Liver (tissue), 9 donors: ENCODE results near the gene AIG1. TPM values are rescaled to one million over a fixed set of nuclear protein-coding genes. Genes with fewer than 3 reads are reported as not detected.

Source experiments
- DNase-seq: peaks from one replicate; pipeline ENCODE4 v3.0.0-alpha.2; 2017; ENCODE audit warnings: low spot score
- H3K27ac ChIP-seq, 2 donors: one replicate each; pipeline ENCODE4 v1.7.0; 2013; ENCODE audit warnings: inconsistent platforms in 2 of 2, low read length in 2 of 2, control low read depth in 1 of 2, low read depth in 1 of 2, mild to moderate bottlenecking in 1 of 2
- H3K27me3 ChIP-seq, 4 donors: one replicate each; pipeline versions ENCODE4 v1.6.1 to v1.7.0; 2013; ENCODE audit warnings: low read length in 3 of 4, inconsistent platforms in 1 of 4, mild to moderate bottlenecking in 1 of 4, moderate library complexity in 1 of 4; ENCODE audit not compliant: control insufficient read depth in 4 of 4, insufficient read depth in 4 of 4
- H3K36me3 ChIP-seq, 4 donors: one replicate each; pipeline versions ENCODE4 v1.6.1 to v1.7.0; 2013; ENCODE audit warnings: low read length in 3 of 4, mild to moderate bottlenecking in 3 of 4, low read depth in 1 of 4, moderate library complexity in 1 of 4; ENCODE audit not compliant: control insufficient read depth in 4 of 4, insufficient read depth in 3 of 4
- H3K4me1 ChIP-seq, 4 donors: one replicate each; pipeline versions ENCODE4 v1.6.1 to v1.7.0; 2013; ENCODE audit warnings: low read length in 3 of 4, mild to moderate bottlenecking in 3 of 4, moderate library complexity in 1 of 4; ENCODE audit not compliant: control insufficient read depth in 4 of 4, insufficient read depth in 4 of 4
- H3K4me3 ChIP-seq, 3 donors: one replicate each; pipeline versions ENCODE4 v1.6.1 to v1.7.0; 2013; ENCODE audit warnings: low read length in 3 of 3, control low read depth in 1 of 3, low read depth in 1 of 3, mild to moderate bottlenecking in 1 of 3
- H3K9ac ChIP-seq, 2 donors: one replicate each; pipeline ENCODE4 v1.7.0; 2013; ENCODE audit warnings: low read length in 2 of 2, mild to moderate bottlenecking in 2 of 2, moderate library complexity in 2 of 2, control low read depth in 1 of 2, low read depth in 1 of 2
- H3K9me3 ChIP-seq, 4 donors: one replicate each; pipeline versions ENCODE4 v1.6.1 to v1.7.0; 2013; ENCODE audit warnings: low read length in 3 of 4; ENCODE audit not compliant: control insufficient read depth in 4 of 4
- CTCF ChIP-seq: fragments of 150-350 bp; IDR thresholded peaks from 2 replicates; pipeline ENCODE4 v1.5.1; 2017; ENCODE audit warnings: improper control_type of control experiment, low read depth, low read length; ENCODE audit not compliant: missing input control
- FOXA1 ChIP-seq: IDR thresholded peaks from 2 replicates; pipeline ENCODE4 v1.6.1; 2016; ENCODE audit warnings: antibody characterized with exemption
- FOXA2 ChIP-seq: IDR thresholded peaks from 2 replicates; pipeline ENCODE4 v1.6.1; 2016; ENCODE audit warnings: antibody characterized with exemption
- GABPA ChIP-seq, 2 donors: IDR thresholded peaks in 1 of 2; conservative IDR thresholded peaks in 1 of 2; 2 replicates each; pipeline ENCODE4 v1.6.1; 2016; ENCODE audit warnings: antibody characterized with exemption in 2 of 2, mild to moderate bottlenecking in 1 of 2, moderate library complexity in 1 of 2
- HNF4A ChIP-seq, 2 donors: conservative IDR thresholded peaks; 2 replicates each; pipeline ENCODE4 v1.6.1; 2016; ENCODE audit warnings: antibody characterized with exemption in 2 of 2, mild to moderate bottlenecking in 2 of 2
- HNF4G ChIP-seq: IDR thresholded peaks from 2 replicates; pipeline ENCODE4 v1.6.1; 2016; ENCODE audit warnings: antibody characterized with exemption
- JUND ChIP-seq, 2 donors: IDR thresholded peaks; 2 replicates each; pipeline ENCODE4 v1.6.1; 2016; ENCODE audit warnings: antibody characterized with exemption in 2 of 2
- MAX ChIP-seq: IDR thresholded peaks from 2 replicates; pipeline ENCODE4 v1.6.1; 2016; ENCODE audit warnings: antibody characterized with exemption
- NR2F2 ChIP-seq: IDR thresholded peaks from 2 replicates; pipeline ENCODE4 v1.6.1; 2016; ENCODE audit warnings: antibody characterized with exemption
- RAD21 ChIP-seq, 2 donors: IDR thresholded peaks; 2 replicates each; pipeline ENCODE4 v1.6.1; 2016; ENCODE audit warnings: antibody characterized with exemption in 2 of 2, mild to moderate bottlenecking in 2 of 2
- REST ChIP-seq: IDR thresholded peaks from 2 replicates; pipeline ENCODE4 v1.6.1; 2016; ENCODE audit warnings: antibody characterized with exemption, mild to moderate bottlenecking
- RXRA ChIP-seq, 2 donors: IDR thresholded peaks; 2 replicates each; pipeline ENCODE4 v1.6.1; 2017 to 2018; ENCODE audit warnings: antibody characterized with exemption in 2 of 2, mild to moderate bottlenecking in 1 of 2
- SP1 ChIP-seq: IDR thresholded peaks from 2 replicates; pipeline ENCODE4 v1.6.1; 2018; ENCODE audit warnings: antibody characterized with exemption, mild to moderate bottlenecking
- TAF1 ChIP-seq: conservative IDR thresholded peaks from 2 replicates; pipeline ENCODE4 v1.6.1; 2016; ENCODE audit warnings: antibody characterized with exemption, mild to moderate bottlenecking
- YY1 ChIP-seq: IDR thresholded peaks from 2 replicates; pipeline ENCODE4 v1.6.1; 2016; ENCODE audit warnings: antibody characterized with exemption, mild to moderate bottlenecking
- ZBTB33 ChIP-seq: IDR thresholded peaks from 2 replicates; pipeline ENCODE4 v1.6.1; 2016; ENCODE audit warnings: antibody characterized with exemption
- WGBS: extraction: QIAGEN DNeasy Blood & Tissue Kit; methylation state at CpG from one replicate; pipeline ENCODE4 v1.1.7; 2013; 5-methylcytosine and 5-hydroxymethylcytosine counted together
- polyA plus RNA-seq, 2 donors: library from polyadenylated mRNA; stranded (reverse) in 1 of 2; unstranded in 1 of 2; fragments of 200-250 nt in 1 of 2; fragments of >200 nt in 1 of 2; fragmentation: Nextera tagmentation in 1 of 2; extraction: Ambion mirVana in 1 of 2; gene quantifications; one replicate each; pipeline versions ENCODE4 v1.2.1 to v1.2.3, GENCODE V29; 2013 to 2015
- total RNA-seq, 2 donors: library from RNA; depleted of rRNA; stranded (reverse); fragments of >200 nt; gene quantifications; one replicate each; pipeline ENCODE4 v1.2.3, GENCODE V29; 2014
- donor health status: healthy.
- donor health status: healthy.
- donor health status: healthy.
- donor health status: healthy.
- donor health status: healthy.

The AIG1 gene
- total and polyA plus RNA-seq, 4 donors = 74.8 to 169 (median 121) TPM

GRCh38 chr6:143107911-143108761 lies 47.4 kb downstream of the AIG1 start:
- DNase-seq = no peak
- WGBS = 57% methylated on average over 6 of the region's 6 CpGs

GRCh38 chr6:143109196-143109595 lies 48.5 kb downstream of the AIG1 start:
- no peak for DNase-seq
- TF ChIP-seq TAF1 = no peak
- TF ChIP-seq JUND (IDR thresholded peaks at IDR 0.05) = no peak
- TF ChIP-seq FOXA2 = no peak
- no peak for TF ChIP-seq RAD21 (IDR thresholded peaks at IDR 0.05)
- no peak for TF ChIP-seq CTCF
- no peak for TF ChIP-seq MAX
- TF ChIP-seq NR2F2 = no peak
- no peak for TF ChIP-seq HNF4G
- TF ChIP-seq ZBTB33 = no peak
- TF ChIP-seq RXRA (IDR thresholded peaks at IDR 0.05) = no peak
- no peak for TF ChIP-seq YY1
- no peak for TF ChIP-seq SP1
- TF ChIP-seq GABPA (IDR thresholded peaks at IDR 0.05 in 1 of 2, conservative IDR thresholded peaks at IDR 0.05 in 1 of 2) = no peak
- TF ChIP-seq REST = no peak
- TF ChIP-seq FOXA1 = no peak
- TF ChIP-seq HNF4A (conservative IDR thresholded peaks at IDR 0.05) = no peak
- Histone ChIP-seq H3K36me3 (no peaks in the 10 kb centered on the region), H3K4me1 (peaks cover 0 to 42% (median 19%) of the 10 kb centered on the region in 4 donors), H3K27ac (peak overlapping the region in 1 of 2 donors; percentile 88), H3K4me3 (no peak overlapping the region), H3K9me3 (no peaks in the 10 kb centered on the region), H3K9ac (no peak overlapping the region), H3K27me3 (no peaks in the 10 kb centered on the region)
- WGBS = 86% methylated on average over 4 of the region's 4 CpGs

More at GRCh38 chr6:143107911-143108761, 47.4 kb downstream of the AIG1 start:
- Histone ChIP-seq H3K9me3 (no peaks in the 10 kb centered on the region), H3K9ac (peak overlapping the region in 1 of 2 donors; percentile 68), H3K4me3 (no peak overlapping the region), H3K27ac (peak overlapping the region; percentile 87 to 88), H3K27me3 (no peaks in the 10 kb centered on the region), H3K4me1 (peaks cover 0 to 40% (median 19%) of the 10 kb centered on the region in 4 donors), H3K36me3 (no peaks in the 10 kb centered on the region)
- TF ChIP-seq NR2F2 = no peak
- TF ChIP-seq JUND (IDR thresholded peaks at IDR 0.05) = no peak
- TF ChIP-seq MAX = no peak
- no peak for TF ChIP-seq RAD21 (IDR thresholded peaks at IDR 0.05)
- TF ChIP-seq YY1 = no peak
- no peak for TF ChIP-seq HNF4A (conservative IDR thresholded peaks at IDR 0.05)
